GM18861 (cell line): Measurements from ENCODE around the gene MRS2.

ENCODE experiments used
- ATAC-seq: cut with Tn5 transposase; IDR thresholded peaks from one replicate; pipeline ENCODE4 v1.9.1; 2021; ENCODE audit not compliant: unreplicated experiment

Gene MRS2

GRCh38 chr6:24429146-24429545, 26.4 kb downstream of the MRS2 start:
- no peak for ATAC-seq

- no peak for ATAC-seq
These were observed 27.4 kb downstream of the MRS2 start for GRCh38 chr6:24430086-24430485.

DNA sequence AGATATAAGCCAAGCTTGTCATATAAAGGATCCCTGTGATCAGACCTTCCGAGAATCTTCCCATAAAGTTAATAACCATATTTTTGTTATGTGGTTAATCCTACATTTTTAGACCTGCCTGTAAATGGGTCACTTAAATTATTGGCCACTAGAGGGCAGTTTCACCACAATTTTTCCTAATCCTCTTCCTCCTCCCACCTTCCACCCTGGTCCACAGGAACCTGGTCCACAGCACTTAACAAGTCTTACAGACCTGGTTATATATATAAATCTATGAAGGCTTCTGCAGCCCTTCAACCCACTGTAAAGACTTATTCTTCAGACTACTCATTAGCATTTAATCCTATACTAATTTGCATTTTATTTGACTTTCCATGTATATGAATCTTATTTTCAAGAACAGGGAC, 28.3 kb downstream of the MRS2 start:
- no peak for ATAC-seq

GRCh38 chr6:24432611-24433010, 29.9 kb downstream of the MRS2 start:
- no peak for ATAC-seq

DNA sequence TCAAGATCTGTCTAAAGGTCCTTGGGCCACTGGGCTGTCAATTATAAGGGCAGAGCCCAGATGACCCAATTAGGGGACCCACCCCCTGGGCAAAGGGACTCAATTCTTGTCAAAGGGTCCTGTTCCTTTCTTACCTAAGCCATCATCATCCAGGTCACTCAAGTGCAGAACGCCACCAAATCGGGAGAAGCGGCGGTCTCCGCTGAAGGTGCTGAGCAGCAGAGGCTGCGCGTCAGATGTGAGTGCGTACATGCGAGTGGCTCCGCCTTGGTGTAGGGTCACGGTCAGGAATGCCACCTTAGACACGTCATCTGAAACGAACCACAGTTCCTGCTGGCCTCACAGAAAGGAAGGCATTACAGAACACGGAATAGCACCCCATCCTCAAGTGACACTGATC, 34.2 kb downstream of the MRS2 start:
- ATAC-seq = no peak

- ATAC-seq = no peak
These were observed 37.3 kb downstream of the MRS2 start for GRCh38 chr6:24439858-24440539.

- no peak for ATAC-seq
These were observed 38.3 kb downstream of the MRS2 start for GRCh38 chr6:24440897-24441598.

DNA sequence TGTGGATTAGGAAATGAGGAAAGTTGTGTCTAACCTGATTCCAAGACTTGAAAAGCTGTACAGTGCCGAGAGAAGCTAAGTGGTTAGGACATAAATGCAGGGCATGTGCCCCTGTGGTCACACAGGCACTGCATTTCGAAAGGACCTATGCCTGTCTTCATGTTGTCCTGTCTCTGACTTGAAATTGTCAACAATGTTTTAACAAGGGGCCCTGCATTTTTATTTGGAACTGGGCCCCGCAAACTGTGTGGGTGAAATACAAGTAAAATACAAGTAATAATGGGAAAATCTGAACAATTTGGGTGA, 38.8 kb downstream of the MRS2 start:
- ATAC-seq = no peak

DNA sequence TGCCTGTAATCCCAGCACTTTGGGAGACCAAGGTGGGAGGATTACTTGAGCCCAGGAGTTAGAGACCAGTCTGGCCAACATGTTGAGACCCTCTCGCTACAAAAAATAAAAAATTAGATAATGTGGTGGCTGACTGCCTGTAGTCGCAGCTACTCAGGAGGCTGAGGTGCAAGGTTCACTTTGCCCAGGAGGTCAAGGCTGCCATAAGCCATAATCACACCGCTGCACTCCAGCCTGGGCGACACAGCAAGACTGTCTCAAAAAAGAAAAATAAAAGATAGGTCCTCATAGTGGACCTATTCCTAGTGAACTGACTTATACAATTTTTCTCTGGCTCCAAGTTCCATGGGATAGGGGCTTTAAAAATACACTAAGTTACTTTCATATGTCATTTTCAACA, 41.9 kb downstream of the MRS2 start:
- ATAC-seq = no peak

- no peak for ATAC-seq
These were observed 43.0 kb downstream of the MRS2 start for GRCh38 chr6:24445704-24446103.

DNA sequence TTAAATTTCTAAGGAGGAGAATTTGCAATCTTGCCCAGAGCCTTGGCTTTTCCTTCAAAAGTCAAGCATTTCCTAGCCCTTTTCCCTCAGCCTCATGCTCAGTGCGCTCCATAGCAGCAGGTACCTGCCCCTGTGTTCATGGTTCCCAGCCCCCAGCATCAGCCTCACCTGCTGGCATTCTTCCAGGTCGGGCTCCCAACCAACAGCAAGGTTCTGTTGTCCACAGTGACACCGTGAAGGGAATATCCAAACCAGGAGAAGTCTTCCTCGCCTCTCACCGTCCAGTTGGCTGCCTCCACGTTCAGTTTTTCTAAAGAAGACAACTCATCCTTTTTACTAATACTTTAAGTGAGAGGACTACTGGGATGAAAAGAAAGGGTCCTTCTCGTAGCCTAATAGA, 43.9 kb downstream of the MRS2 start:
- no peak for ATAC-seq

GRCh38 chr6:24448396-24448795, 45.7 kb downstream of the MRS2 start:
- no peak for ATAC-seq

DNA sequence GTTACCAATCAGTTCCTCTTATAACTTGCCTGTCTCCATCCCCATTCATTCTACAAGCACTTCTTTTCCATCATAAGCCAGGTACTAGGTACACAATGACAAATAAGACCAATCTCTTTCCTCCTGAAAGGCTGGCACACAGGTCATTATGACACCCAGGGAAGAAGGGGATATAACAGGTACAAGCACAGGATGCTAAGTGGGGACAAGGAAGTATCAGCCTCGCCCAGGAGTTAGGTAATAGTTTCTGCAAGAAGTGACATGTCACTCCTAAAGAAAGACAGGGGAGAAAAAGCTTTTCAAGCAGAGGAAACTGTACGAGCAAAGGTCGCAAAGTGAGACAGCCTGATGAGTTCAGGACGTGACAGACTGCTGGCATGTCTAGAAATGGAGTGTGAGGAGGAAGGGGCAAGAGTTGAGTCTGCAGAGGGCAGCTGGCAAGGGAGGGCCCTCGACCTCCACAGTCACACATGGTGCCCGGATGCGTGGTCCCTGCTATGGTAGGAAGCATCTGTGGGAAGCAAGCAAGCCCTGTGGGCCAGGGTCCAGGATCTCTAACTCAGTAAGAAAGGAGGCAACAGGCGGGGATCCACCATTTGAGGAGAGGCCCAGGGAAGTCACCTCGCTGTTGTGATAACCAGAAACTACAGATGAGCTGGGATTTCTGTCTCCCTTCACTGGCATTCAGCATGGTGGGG, 46.2 kb downstream of the MRS2 start:
- no peak for ATAC-seq

DNA sequence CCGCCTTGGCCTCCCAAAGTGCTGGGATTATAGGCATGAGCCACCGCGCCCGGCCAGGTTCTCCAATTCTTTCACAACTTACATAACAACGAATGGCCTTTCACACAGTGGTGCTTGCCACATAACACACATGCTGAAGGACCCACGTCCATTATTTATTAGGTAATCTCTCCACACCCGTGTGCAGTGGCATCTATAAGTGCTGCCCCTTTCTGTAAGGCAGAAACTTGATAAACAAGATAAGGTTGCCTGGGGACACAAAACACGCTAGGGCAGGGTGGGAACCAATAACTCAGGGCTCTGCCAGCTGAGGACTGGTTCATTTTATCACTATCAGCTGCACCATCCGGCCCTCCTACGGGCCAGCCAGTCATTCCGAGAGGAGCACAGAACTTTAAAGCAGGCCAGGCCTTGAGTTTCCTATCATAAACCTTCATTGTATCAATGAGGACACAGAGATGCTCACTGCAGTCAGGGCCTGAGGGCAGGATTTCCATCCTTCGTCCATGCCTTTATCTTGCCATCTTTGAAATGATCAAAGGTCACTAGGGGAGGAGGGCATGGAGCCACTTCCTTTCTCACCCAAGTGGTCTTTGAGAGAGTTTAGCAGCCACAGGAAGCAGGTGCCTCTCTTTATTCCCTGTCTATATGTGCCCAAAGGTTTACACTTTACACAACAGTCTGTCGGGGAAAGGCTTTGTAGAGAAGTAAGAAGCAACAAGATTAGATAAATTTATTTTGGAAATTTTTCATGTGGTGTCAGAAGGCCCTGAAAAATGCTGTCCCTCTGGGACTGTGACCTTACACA, 49.0 kb downstream of the MRS2 start:
- no peak for ATAC-seq

DNA sequence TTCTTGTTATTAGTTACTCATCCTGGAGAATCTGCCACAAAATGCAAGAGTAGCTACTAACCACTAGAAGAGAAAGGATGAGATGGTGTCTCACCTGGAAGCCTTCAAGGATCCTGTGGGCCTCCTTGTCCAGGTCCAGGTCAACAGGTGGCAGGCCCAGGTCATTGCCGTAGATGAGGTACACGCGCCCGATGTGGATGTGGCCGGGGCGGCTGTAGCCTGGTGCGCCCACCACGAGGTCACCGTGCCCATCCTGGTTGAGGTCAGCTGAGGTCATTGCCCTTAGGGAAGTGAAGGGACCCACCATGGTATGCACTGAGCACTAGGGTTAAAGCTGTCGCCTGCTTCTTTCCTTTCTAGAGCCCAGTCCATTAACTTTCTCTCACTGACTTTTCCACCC, 51.2 kb downstream of the MRS2 start:
- ATAC-seq = no peak

DNA sequence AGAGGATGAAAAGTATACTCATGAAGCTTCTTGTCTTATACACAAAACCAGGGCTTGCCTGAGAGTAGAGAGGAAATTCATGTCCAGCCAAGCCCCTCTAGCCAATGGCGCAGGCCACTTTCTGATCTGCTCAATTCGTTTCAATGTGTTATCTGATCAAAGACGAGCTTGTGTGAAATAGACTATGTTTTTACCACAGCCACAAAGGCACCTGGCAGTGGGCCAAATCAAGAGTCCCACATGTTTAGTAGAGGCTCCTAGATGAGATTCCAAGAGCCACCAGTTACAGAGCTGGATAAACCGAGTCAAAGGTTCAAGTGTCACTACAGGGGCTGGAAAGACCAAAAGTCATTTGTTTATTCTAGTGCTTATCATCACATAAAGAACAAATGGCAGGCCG, 51.7 kb downstream of the MRS2 start:
- ATAC-seq = no peak

DNA sequence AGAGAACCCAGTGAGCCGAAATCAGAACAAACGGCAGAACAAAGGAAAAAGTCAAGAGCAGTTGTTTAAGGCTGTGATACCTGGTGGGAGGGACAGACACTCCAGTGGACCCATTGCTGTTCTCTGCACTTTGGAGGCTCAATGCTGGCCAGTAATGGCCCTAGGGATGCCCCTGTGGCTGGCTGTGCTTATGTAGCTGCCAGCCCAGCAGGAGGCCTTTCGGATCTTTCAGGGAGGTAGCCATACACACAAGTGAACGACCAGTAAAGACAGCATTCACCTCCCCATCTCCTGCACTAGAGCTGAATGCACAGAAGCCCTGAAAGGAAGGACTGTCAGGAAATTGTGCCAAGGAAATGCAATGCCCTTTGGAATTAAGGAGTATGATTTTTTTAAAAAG, 52.3 kb downstream of the MRS2 start:
- ATAC-seq = no peak

- ATAC-seq = no peak
These were observed 55.4 kb downstream of the MRS2 start for GRCh38 chr6:24458134-24458533.

GRCh38 chr6:24458941-24459340, 56.2 kb downstream of the MRS2 start:
- ATAC-seq = no peak

DNA sequence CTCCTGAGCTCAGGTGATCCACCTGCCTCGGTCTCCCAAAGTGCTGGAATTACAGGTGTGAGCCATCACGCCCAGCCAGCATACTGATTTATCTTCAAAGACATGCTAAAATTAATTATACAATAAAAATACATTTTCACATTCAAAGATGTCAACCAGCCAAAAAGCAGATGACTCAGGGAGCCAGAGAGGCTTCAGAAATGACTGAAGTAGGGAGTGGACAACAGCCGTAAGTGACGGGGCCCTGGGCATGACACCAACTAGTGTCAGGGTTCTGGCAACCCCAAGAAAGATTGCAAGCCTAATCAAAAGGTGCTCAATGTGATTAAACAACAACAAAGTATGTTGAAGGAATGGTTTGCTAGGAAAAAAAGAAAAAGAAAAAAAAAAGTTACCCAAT, 58.2 kb downstream of the MRS2 start:
- ATAC-seq = no peak

DNA sequence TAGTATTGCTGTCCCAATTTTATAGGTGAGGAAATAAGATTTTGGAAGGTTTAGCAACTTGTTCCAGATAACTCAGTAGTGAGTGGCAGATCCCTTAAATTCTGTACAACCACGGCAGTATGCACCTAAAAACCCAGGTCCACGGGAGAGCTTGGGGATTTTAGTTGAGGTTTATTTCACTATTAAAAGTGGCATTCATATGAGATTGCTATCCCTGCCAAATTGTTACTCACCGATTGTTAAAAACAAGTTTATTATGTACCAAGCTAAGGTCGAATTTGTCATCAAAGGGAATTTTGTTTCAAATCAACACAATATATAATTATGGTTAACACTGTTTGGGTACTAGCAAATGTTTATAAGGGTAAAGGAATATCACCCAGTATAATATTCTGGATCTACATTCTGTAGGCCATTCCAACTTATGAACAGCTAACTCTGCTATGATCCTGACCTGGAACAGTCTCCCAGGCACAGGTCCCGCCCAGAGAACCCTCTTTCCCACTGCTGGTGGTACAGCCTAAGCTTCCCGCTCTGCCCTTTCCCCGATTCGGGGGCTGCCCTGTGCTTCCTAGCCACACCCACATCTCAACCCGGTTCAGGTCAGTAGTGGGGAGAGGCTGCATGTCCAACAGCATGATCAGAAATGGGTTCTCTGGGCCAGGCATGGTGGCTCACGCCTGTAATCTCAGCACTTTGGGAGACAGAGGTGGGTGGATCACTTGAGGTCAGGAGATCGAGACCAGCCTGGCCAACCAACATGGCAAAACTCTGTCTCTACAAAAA, 61.7 kb downstream of the MRS2 start:
- ATAC-seq = no peak
